ENCODE data around the gene HNRNPDL. TPM values are rescaled to one million over a fixed set of nuclear protein-coding genes. Genes with fewer than 3 reads are reported as not detected.

Gene HNRNPDL
- total and polyA plus RNA-seq, 2 of the 4 experiments (the other 2 are of a cell fraction), result 52.9 to 276 TPM

DNA sequence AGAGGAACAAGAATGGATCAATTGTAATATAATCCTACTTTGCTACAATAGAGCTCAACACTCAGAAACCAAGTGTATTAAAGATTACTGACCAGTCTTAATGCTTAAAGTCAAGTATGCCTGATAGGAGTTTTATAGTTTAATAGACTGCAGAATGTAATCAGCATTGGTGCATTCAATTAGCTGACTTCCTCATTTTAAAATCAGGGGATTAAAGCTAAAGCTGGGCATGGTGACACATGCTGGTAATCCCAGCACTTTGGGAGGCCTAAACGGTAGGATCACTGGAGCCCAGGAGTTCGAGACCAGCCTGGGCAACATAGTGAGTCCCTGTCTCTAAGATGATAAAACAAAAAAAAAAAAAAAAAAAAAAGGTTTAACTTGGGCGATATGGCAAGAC is 10.8 kb downstream of the HNRNPDL start:
- no peak for DNase-seq
- Histone ChIP-seq H4K20me1 (ENCODE audit: insufficient read depth, low read length) (peaks cover 27% of the 10 kb centered on the region), H3K9me1 (ENCODE audit: insufficient read depth, low read length) (peaks cover 7% of the 10 kb centered on the region), H2BK5ac (ENCODE audit: low read depth, low read length, poor library complexity, severe bottlenecking) (no peak overlapping the region), H3K14ac (replicated peaks; ENCODE audit: low read depth, low read length) (no peak overlapping the region), H2BK20ac (ENCODE audit: low read depth, low read length) (no peak overlapping the region), H3K23ac (ENCODE audit: low read depth, low read length) (no peak overlapping the region), H3K79me1 (ENCODE audit: low read depth in 1 of 2, low read length in 2 of 2) (peaks cover 0 to 14% of the 10 kb centered on the region in 2 experiments; a peak in 2 of 4 replicates), H4K8ac (ENCODE audit: low read depth in 2 of 2, low read length in 2 of 2) (no peak overlapping the region), H3K4me2 (ENCODE audit: low read depth, low read length) (no peak overlapping the region), H3K4me3 (ENCODE audit: insufficient read depth, low read depth, low read length) (no peak overlapping the region), H3K27ac (ENCODE audit: insufficient read depth, low read length) (no peak overlapping the region), H2AK9ac (replicated peaks; ENCODE audit: low read depth, low read length, poor library complexity) (no peak overlapping the region), H3K56ac (ENCODE audit: extremely low read depth, insufficient read depth, low read length) (no peak overlapping the region), H3K18ac (ENCODE audit: low read depth, low read length) (no peak overlapping the region), H2BK120ac (ENCODE audit: low read depth, low read length) (no peak overlapping the region), H3K4me1 (ENCODE audit: control insufficient read depth, insufficient read depth, low read length) (peaks cover 3% of the 10 kb centered on the region; the same call in 1 of the 2 replicates), H3K27me3 (ENCODE audit: control insufficient read depth, insufficient read depth, low read length) (no peaks in the 10 kb centered on the region), H2AK5ac (ENCODE audit: low read depth, low read length) (no peak overlapping the region), H3K36me3 (ENCODE audit: control insufficient read depth, insufficient read depth, low read length) (peaks cover 10% of the 10 kb centered on the region), H2AFZ (replicated peaks; ENCODE audit: low read length, poor library complexity) (no peak overlapping the region), H3K9ac (ENCODE audit: low read depth, low read length) (no peak overlapping the region), H4K91ac (ENCODE audit: insufficient read depth, low read depth, low read length) (no peak overlapping the region), H2BK15ac (ENCODE audit: low read depth, low read length) (no peak overlapping the region), H4K5ac (ENCODE audit: low read depth, low read length) (no peak overlapping the region), H3K9me3 (ENCODE audit: control insufficient read depth, insufficient read depth, low read length) (no peaks in the 10 kb centered on the region), H3K4ac (ENCODE audit: low read depth, low read length) (no peak overlapping the region)
- intact Hi-C loops (cut with micrococcal nuclease) (no loop called here), dilution Hi-C loops (cut with HindIII; ENCODE audit: low sequenced_read_pairs, unreplicated experiment) (no loop called here), in situ Hi-C loops (cut with MboI; ENCODE audit: low sequenced_read_pairs) (loop anchor here (5.0 kb wide), 1 partner anchor 37 kb away; no protein-coding TSS in a partner anchor)
- no peak for ATAC-seq (ENCODE audit: low read depth)
- ChIA-PET POLR2A (ENCODE audit: unreplicated experiment) (interaction anchor here (0.6 to 0.8 kb wide), 2 partner anchors 10 to 65 kb away, joined by 4 to 10 read pairs; no protein-coding TSS in a partner anchor), CTCF (no interaction called here)
- no TSS peak for BruUV-seq (replicated peaks)
- TF ChIP-seq USF2 (IDR thresholded peaks at IDR 0.05; ENCODE audit: low read depth, low read length), result no peak
- TF ChIP-seq RCOR1 (IDR thresholded peaks at IDR 0.05; ENCODE audit: insufficient replicate concordance, low read length), result no peak
- TF ChIP-seq CHD1 (IDR thresholded peaks at IDR 0.05; ENCODE audit: low read depth, low read length), result no peak
- no peak for TF ChIP-seq SMC3 (IDR thresholded peaks at IDR 0.05; ENCODE audit: low read depth, low read length)
- no peak for TF ChIP-seq RAD21 (IDR thresholded peaks at IDR 0.05; ENCODE audit: low read length)
- no peak for TF ChIP-seq MAZ (IDR thresholded peaks at IDR 0.05; ENCODE audit: borderline replicate concordance, low read depth, low read length)
- TF ChIP-seq RFX5 (IDR thresholded peaks at IDR 0.05; ENCODE audit: low read depth, low read length), result no peak
- no peak for TF ChIP-seq NFE2L2 (IDR thresholded peaks at IDR 0.05; ENCODE audit: low read depth, low read length)
- WGBS, 2 experiments (ENCODE audit: extremely low coverage in 2 of 2, insufficient read length in 1 of 2), result no CpG with 5 or more reads among the region's 3 CpGs

All from IMR-90 (cell line).